WTC11 (cell line): ENCODE results near the gene TMEM63C.

Experiments used
- CBFB ChIP-seq: sonication (generic); formaldehyde crosslinking; IDR thresholded peaks from 2 replicates; pipeline ENCODE4 v1.8.1; 2022; ENCODE audit warnings: mild to moderate bottlenecking, low read depth, missing genetic modification reagents
- CREB1 ChIP-seq: sonication (generic); formaldehyde crosslinking; IDR thresholded peaks from 2 replicates; pipeline ENCODE4 v1.8.0; 2023; ENCODE audit warnings: mild to moderate bottlenecking, missing genetic modification reagents
- CREM ChIP-seq: sonication (generic); formaldehyde crosslinking; IDR thresholded peaks from 2 replicates; pipeline ENCODE4 v1.8.1; 2022; ENCODE audit warnings: mild to moderate bottlenecking, missing genetic modification reagents, moderate library complexity
- FOXP1 ChIP-seq: sonication (generic); formaldehyde crosslinking; IDR thresholded peaks from 2 replicates; pipeline ENCODE4 v1.8.0; 2022; ENCODE audit warnings: missing genetic modification reagents, mild to moderate bottlenecking, moderate library complexity, borderline replicate concordance
- NFYB ChIP-seq: sonication (generic); formaldehyde crosslinking; conservative IDR thresholded peaks from 2 replicates; pipeline ENCODE4 v1.8.0; 2022; ENCODE audit warnings: low read depth, missing genetic modification reagents
- SP1 ChIP-seq: sonication (generic); formaldehyde crosslinking; conservative IDR thresholded peaks from 2 replicates; pipeline ENCODE4 v1.8.1; 2022; ENCODE audit warnings: missing genetic modification reagents
- TCF7 ChIP-seq: sonication (generic); formaldehyde crosslinking; IDR thresholded peaks from 2 replicates; pipeline ENCODE4 v1.8.0; 2022; ENCODE audit warnings: mild to moderate bottlenecking, low read depth, missing genetic modification reagents, moderate library complexity
- ZNF121 ChIP-seq: sonication (generic); formaldehyde crosslinking; IDR thresholded peaks from 2 replicates; pipeline ENCODE4 v1.8.0; 2023; ENCODE audit warnings: missing genetic modification reagents
- TF ChIP-seq, protein P1 (sequence below): fragments of 250-450 bp; sonication (Bioruptor Pico); IDR thresholded peaks from 2 replicates; pipeline ENCODE4 v1.9.0; 2021; ENCODE audit warnings: mild to moderate bottlenecking
- TF ChIP-seq, protein P2 (sequence below): fragments of 200-600 bp; IDR thresholded peaks from 2 replicates; pipeline ENCODE4 v1.8.0; 2022; ENCODE audit warnings: antibody characterized with exemption
- TF ChIP-seq, protein P3 (sequence below): sonication (generic); formaldehyde crosslinking; IDR thresholded peaks from 2 replicates; pipeline ENCODE4 v1.8.1; 2022; ENCODE audit warnings: mild to moderate bottlenecking, moderate library complexity, missing genetic modification reagents

DNA sequence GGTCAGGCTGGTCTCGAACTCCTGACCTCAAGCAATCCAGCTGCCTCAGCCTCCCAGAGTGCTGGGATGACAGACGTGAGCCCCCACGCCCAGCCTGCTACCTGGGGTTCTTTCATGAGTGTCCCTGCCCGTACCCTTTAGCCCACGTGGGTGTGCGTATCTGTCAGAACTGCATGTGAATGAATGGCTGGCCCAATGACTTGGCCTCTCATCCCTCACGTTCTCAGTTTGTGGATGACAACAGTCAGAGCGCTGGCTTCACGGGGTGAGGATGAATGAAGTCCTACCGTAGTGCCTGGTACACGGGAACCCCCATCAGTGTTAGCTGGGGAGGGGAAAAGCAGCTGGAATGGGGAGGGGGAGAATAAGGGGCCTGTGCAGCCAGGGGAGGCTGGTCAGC, 23.9 kb upstream of the TMEM63C start:
- TF ChIP-seq CREM (CRISPR knock-in tag) (no peak), SP1 (CRISPR knock-in tag) (no peak), CREB1 (CRISPR knock-in tag) (no peak), CBFB (no peak), ZNF121 (no peak), TCF7 (no peak), NFYB (no peak), FOXP1 (no peak)
- TF ChIP-seq, protein P1, sequence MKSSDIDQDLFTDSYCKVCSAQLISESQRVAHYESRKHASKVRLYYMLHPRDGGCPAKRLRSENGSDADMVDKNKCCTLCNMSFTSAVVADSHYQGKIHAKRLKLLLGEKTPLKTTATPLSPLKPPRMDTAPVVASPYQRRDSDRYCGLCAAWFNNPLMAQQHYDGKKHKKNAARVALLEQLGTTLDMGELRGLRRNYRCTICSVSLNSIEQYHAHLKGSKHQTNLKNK (CRISPR knock-in tag), result no peak
- TF ChIP-seq, protein P2, sequence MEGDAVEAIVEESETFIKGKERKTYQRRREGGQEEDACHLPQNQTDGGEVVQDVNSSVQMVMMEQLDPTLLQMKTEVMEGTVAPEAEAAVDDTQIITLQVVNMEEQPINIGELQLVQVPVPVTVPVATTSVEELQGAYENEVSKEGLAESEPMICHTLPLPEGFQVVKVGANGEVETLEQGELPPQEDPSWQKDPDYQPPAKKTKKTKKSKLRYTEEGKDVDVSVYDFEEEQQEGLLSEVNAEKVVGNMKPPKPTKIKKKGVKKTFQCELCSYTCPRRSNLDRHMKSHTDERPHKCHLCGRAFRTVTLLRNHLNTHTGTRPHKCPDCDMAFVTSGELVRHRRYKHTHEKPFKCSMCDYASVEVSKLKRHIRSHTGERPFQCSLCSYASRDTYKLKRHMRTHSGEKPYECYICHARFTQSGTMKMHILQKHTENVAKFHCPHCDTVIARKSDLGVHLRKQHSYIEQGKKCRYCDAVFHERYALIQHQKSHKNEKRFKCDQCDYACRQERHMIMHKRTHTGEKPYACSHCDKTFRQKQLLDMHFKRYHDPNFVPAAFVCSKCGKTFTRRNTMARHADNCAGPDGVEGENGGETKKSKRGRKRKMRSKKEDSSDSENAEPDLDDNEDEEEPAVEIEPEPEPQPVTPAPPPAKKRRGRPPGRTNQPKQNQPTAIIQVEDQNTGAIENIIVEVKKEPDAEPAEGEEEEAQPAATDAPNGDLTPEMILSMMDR, result no peak
- TF ChIP-seq, protein P3, sequence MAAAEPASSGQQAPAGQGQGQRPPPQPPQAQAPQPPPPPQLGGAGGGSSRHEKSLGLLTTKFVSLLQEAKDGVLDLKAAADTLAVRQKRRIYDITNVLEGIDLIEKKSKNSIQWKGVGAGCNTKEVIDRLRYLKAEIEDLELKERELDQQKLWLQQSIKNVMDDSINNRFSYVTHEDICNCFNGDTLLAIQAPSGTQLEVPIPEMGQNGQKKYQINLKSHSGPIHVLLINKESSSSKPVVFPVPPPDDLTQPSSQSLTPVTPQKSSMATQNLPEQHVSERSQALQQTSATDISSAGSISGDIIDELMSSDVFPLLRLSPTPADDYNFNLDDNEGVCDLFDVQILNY (CRISPR knock-in tag), result no peak
